Cardiac muscle cell (in vitro differentiated cells and primary cell): ENCODE measurements around the gene PCAT6. TPM values are rescaled to one million over a fixed set of nuclear protein-coding genes. Genes with fewer than 3 reads are reported as not detected.

Experiments
- DNase-seq, 2 donors: peaks; one replicate each; pipeline versions ENCODE4 v3.0.0 to v3.0.0-alpha.2; 2010 to 2017; ENCODE audit warnings: low read depth in 1 of 2, low spot score in 1 of 2
- H3K27ac ChIP-seq: fragments of 200-600 bp; sonication (generic); 2 replicates; pipeline ENCODE4 v1.5.1; 2016
- H3K27me3 ChIP-seq: fragments of 200-600 bp; sonication (generic); 2 replicates; pipeline ENCODE4 v1.6.0; 2016; ENCODE audit warnings: control low read depth
- H3K36me3 ChIP-seq: fragments of 200-600 bp; sonication (generic); 2 replicates; pipeline ENCODE4 v1.5.1; 2016; ENCODE audit warnings: control low read depth
- H3K4me1 ChIP-seq: fragments of 200-600 bp; sonication (generic); 2 replicates; pipeline ENCODE4 v1.8.1; 2017; ENCODE audit warnings: low read depth, mild to moderate bottlenecking, mixed run types
- H3K4me3 ChIP-seq: fragments of 200-600 bp; sonication (generic); 2 replicates; pipeline ENCODE4 v1.5.1; 2016; ENCODE audit warnings: mild to moderate bottlenecking
- H3K9me3 ChIP-seq: fragments of 200-600 bp; sonication (generic); 2 replicates; pipeline ENCODE4 v1.5.1; 2017; ENCODE audit warnings: low read depth, mild to moderate bottlenecking, control low read depth
- polyA plus RNA-seq: library from polyadenylated mRNA; unstranded; fragments of >200 nt; fragmentation: Nextera tagmentation; extraction: Ambion mirVana; gene quantifications from 2 replicates; pipeline ENCODE4 v1.2.1, GENCODE V29; 2016
- total RNA-seq: library from RNA; depleted of rRNA; stranded (reverse); fragments of >200 nt; gene quantifications from 2 replicates; pipeline ENCODE4 v1.2.3, GENCODE V29; 2016
- TF ChIP-seq, protein P1 (sequence below): IDR thresholded peaks from 2 replicates; pipeline ENCODE4 v1.5.1; 2012; ENCODE audit warnings: low read depth, mild to moderate bottlenecking, low read length

The PCAT6 gene
- 17.7 and 19.8 TPM in 2 replicates for total RNA-seq
- 67.4 and 92.9 TPM in 2 replicates for polyA plus RNA-seq

DNA sequence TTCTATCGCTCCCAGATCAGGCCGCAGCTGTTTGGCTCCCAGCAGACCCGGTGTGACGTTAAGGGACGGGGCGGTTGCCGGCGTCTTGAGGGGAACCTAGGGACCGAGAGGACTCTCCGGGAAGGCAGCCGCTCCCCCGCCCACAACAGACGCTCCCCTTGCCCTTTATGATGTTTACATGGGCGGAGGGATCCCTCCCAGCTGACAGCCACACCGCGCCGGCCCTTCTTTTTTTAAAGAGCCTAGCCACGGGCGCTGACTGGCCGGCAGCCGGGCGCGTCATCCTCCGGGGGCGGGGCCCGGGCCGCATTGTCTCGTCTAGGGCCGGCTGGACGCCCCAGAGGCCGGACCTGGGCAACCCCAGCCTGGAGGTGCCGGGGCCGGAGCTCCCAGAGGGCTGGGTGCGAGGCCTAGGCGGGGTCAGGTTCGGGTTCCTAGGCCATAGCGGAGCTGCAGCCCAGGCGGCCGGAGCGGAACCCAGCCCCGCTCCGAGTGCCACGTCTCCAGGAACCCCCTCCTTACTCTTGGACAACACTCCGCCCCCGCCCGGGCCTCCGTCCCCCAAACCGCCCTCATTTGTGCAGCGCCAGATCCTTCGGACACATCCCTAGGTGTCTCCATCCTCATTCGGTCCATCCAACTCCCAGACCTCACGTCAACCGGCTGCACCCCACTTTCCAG lies at the start of gene PCAT6:
Gene PCAT6, plus strand, starts transcription at position 340 of the 681 bp plus-strand sequence.
- no peaks in the 10 kb centered on the region for H3K36me3 ChIP-seq
- peak within 1 kb of the TSS; percentile 71 for H3K27ac ChIP-seq
- H3K4me1 ChIP-seq = peaks cover 9% of the 10 kb centered on the region
- H3K4me3 ChIP-seq = peak within 1 kb of the TSS; percentile 72
- DNase-seq = peak; percentile 98 to 99
- TF ChIP-seq, protein P1, sequence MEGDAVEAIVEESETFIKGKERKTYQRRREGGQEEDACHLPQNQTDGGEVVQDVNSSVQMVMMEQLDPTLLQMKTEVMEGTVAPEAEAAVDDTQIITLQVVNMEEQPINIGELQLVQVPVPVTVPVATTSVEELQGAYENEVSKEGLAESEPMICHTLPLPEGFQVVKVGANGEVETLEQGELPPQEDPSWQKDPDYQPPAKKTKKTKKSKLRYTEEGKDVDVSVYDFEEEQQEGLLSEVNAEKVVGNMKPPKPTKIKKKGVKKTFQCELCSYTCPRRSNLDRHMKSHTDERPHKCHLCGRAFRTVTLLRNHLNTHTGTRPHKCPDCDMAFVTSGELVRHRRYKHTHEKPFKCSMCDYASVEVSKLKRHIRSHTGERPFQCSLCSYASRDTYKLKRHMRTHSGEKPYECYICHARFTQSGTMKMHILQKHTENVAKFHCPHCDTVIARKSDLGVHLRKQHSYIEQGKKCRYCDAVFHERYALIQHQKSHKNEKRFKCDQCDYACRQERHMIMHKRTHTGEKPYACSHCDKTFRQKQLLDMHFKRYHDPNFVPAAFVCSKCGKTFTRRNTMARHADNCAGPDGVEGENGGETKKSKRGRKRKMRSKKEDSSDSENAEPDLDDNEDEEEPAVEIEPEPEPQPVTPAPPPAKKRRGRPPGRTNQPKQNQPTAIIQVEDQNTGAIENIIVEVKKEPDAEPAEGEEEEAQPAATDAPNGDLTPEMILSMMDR = no peak
- H3K27me3 ChIP-seq = no peaks in the 10 kb centered on the region
- no peaks in the 10 kb centered on the region for H3K9me3 ChIP-seq

DNA sequence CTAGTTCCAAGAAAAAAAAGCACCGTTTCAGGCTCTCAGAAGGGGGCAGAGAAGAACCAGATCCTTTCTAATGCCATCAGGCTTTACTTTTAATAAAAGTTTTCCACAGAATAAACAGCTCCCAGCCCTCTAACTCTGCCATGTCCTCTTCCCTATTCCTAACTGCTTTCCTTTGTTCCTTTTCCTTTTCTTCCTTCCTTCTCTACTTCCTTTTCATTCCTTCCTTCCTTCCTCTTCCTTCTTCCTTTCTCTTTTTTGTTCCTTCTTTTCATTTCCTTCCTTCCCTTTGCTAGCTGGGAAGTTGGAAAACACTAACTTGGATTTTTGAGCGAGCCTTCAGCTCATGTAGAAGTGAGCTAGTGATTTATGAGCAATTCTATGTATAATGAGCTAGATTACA lies 48.7 kb upstream of the PCAT6 start:
- no peaks in the 10 kb centered on the region for H3K27me3 ChIP-seq
- TF ChIP-seq, protein P1 = no peak
- H3K36me3 ChIP-seq = peaks cover 90% of the 10 kb centered on the region
- no peak for DNase-seq
- H3K4me3 ChIP-seq = no peak overlapping the region
- peaks cover 11% of the 10 kb centered on the region for H3K4me1 ChIP-seq
- H3K9me3 ChIP-seq = no peaks in the 10 kb centered on the region
- peak overlapping the region; percentile 95 for H3K27ac ChIP-seq

DNA sequence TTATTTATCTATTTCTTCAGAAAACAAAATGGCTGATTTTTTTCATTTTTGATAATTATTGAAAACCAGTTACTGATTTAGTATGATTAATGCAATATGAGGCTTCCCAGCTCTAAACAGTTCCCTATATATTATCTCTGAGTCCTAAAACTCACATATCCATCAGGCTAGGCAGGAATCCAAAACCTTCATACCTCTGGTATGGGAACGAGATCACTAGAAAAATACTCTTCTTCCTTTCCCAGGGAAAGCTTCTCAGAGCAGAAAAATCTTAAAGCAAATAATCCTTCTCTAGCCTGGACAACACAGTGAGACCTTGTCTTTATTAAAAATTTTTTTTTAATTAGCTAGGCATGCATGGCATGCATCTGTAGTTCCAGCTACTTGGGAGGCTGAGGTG lies 45.0 kb upstream of the PCAT6 start:
- no peak for DNase-seq
- peaks cover 78% of the 10 kb centered on the region for H3K36me3 ChIP-seq
- no peaks in the 10 kb centered on the region for H3K27me3 ChIP-seq
- TF ChIP-seq, protein P1 = no peak
- no peak overlapping the region for H3K27ac ChIP-seq
- no peak overlapping the region for H3K4me3 ChIP-seq
- H3K9me3 ChIP-seq = no peaks in the 10 kb centered on the region
- peaks cover 11% of the 10 kb centered on the region for H3K4me1 ChIP-seq

DNA sequence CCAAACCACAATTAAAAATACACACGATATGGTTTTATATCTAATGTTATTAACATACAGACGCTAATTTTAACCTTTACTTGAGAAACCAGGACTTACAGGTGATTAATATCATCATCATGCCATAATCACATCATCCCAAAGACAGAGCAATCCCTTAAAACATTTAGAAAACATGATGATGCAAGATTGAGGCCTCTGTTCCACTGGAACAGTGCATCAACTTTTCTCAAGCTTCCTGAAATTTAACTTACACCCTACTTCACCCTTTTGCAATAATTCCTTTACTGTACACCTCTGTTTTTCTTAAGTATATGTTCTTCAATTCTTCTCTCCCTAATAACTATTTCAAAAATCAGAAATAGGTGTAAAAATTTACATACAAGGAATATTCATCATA lies 40.6 kb upstream of the PCAT6 start:
- H3K36me3 ChIP-seq = peaks cover 76% of the 10 kb centered on the region
- H3K27ac ChIP-seq = no peak overlapping the region

DNA sequence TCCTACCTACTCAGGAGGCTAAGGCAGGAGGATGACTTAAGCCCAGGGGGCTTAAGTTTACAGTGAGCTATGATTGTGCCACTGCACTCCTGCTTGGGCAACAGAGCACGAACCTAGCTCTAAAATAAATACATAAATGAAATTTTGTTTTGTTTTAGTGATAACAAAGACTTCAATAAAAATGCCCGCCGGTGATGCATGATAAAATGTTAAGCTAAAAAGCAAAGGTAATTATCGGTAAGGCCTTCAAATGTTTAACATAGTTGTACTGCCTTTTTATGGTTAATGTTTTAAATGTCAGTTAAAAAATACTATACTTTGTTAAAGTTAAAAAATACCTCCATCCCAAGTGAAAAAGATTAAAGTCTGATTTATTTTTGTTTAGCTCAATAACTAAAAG lies 29.6 kb upstream of the PCAT6 start:
- H3K9me3 ChIP-seq = no peaks in the 10 kb centered on the region
- DNase-seq = no peak
- no peaks in the 10 kb centered on the region for H3K27me3 ChIP-seq
- no peaks in the 10 kb centered on the region for H3K4me1 ChIP-seq
- no peak overlapping the region for H3K27ac ChIP-seq
- peaks cover 2% of the 10 kb centered on the region for H3K36me3 ChIP-seq
- no peak overlapping the region for H3K4me3 ChIP-seq
- TF ChIP-seq, protein P1 = no peak

More for the DNA sequence above, 40.6 kb upstream of the PCAT6 start:
- no peaks in the 10 kb centered on the region for H3K9me3 ChIP-seq
- H3K4me3 ChIP-seq = no peak overlapping the region
- TF ChIP-seq, protein P1 = no peak
- H3K4me1 ChIP-seq = no peaks in the 10 kb centered on the region
- no peak for DNase-seq
- no peaks in the 10 kb centered on the region for H3K27me3 ChIP-seq
